ENCODE measurements around the gene ALG12. TPM values are rescaled to one million over a fixed set of nuclear protein-coding genes. Genes with fewer than 3 reads are reported as not detected.

Gene ALG12
- total RNA-seq, 1 experiment from 2014 or later, result 16.6 TPM

DNA sequence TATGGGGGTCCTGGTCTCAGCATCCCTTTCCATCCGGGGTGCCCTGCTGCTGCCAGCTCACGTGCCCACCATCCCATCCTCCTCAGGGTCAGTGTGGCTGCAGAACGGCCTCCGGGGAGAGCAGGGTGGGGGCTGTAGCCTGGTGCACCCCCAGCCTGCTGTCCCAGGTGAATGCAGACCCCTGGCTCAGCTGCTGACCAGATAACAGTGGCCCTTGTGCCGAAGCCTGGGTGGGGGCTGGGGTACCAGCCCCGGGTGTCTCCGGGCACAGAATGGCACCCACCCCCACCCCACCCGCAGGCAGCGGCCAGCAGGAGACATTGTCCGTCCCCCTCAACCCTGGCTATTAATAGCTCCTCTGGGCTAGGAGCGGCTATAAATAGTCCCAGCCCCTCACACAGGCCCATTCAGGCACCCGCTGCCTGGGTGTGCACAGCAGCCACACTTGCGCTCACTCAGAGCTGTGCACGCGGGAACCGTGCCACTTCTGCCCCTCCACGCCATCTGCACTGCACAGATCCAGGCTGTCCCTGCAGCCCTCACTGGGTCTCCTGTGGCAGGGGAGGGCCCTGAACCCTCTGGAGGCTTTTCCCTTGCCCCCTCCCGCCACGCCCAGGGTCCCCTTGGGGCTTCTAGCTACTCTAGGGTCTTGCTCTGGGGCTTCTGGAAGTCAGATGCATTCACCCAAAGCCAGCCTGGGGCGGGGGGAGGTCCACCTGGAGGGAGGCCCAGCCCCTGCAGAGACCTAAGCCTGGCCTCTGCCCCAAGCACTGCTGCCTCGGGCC lies 18.9 kb upstream of the ALG12 start:
- ChIA-PET POLR2A (no interaction called here), CTCF (interaction anchor here (2.8 kb wide), 1 partner anchor 93 kb away, joined by 18 read pairs; no protein-coding TSS in a partner anchor), RAD21 (ENCODE audit: low non-redundant PET in 1 of 2, low total read pairs in 2 of 2, uncharacterized antibody in 2 of 2, unreplicated experiment in 2 of 2) (no interaction called here)
- H3K27me3 ChIP-seq (ENCODE audit: insufficient read depth, low read length), result no peaks in the 10 kb centered on the region
- no TSS peak for BruUV-seq (replicated peaks)
- H3K27ac ChIP-seq (ENCODE audit: low read depth, low read length), result peak overlapping the region; percentile 75
- TF ChIP-seq, protein P1, sequence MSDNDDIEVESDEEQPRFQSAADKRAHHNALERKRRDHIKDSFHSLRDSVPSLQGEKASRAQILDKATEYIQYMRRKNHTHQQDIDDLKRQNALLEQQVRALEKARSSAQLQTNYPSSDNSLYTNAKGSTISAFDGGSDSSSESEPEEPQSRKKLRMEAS (IDR thresholded peaks at IDR 0.05), result no peak
- no peak for TF ChIP-seq RAD21 (IDR thresholded peaks at IDR 0.05; ENCODE audit: low read depth)
- TF ChIP-seq SRF (IDR thresholded peaks at IDR 0.05; ENCODE audit: low read depth), result no peak
- no peak for TF ChIP-seq JUND (IDR thresholded peaks at IDR 0.05)
- TF ChIP-seq SP1 (IDR thresholded peaks at IDR 0.05; ENCODE audit: low read depth), result no peak
- TF ChIP-seq, protein P2, sequence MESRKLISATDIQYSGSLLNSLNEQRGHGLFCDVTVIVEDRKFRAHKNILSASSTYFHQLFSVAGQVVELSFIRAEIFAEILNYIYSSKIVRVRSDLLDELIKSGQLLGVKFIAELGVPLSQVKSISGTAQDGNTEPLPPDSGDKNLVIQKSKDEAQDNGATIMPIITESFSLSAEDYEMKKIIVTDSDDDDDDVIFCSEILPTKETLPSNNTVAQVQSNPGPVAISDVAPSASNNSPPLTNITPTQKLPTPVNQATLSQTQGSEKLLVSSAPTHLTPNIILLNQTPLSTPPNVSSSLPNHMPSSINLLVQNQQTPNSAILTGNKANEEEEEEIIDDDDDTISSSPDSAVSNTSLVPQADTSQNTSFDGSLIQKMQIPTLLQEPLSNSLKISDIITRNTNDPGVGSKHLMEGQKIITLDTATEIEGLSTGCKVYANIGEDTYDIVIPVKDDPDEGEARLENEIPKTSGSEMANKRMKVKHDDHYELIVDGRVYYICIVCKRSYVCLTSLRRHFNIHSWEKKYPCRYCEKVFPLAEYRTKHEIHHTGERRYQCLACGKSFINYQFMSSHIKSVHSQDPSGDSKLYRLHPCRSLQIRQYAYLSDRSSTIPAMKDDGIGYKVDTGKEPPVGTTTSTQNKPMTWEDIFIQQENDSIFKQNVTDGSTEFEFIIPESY (IDR thresholded peaks at IDR 0.05; ENCODE audit: extremely low read depth, insufficient replicate concordance, low read length), result no peak
- TF ChIP-seq EGR1 (IDR thresholded peaks at IDR 0.05; ENCODE audit: low read depth), result no peak
- TF ChIP-seq ATF3 (IDR thresholded peaks at IDR 0.05), result no peak
- TF ChIP-seq POLR2A (IDR thresholded peaks at IDR 0.05; ENCODE audit: borderline replicate concordance, extremely low read depth, insufficient read depth, insufficient read length), result no peak
- intact Hi-C loops (cut with micrococcal nuclease), result loop anchor here (10.0 kb wide), 1 partner anchor 268 kb away; the partner anchor contains the start of gene SELENOO
- H3K4me2 ChIP-seq (ENCODE audit: low read length), result peak overlapping the region; percentile 83
- H3K4me3 ChIP-seq (replicated peaks in 1 of 2; ENCODE audit: low read depth in 1 of 2, low read length in 2 of 2), result no peak overlapping the region
- ATAC-seq (no peak), DNase-seq (ENCODE audit: low read depth, low spot score) (no peak)
- no peaks in the 10 kb centered on the region for H3K79me2 ChIP-seq (ENCODE audit: insufficient read depth, low read length)
- H3K9me3 ChIP-seq (ENCODE audit: control insufficient read depth in 1 of 2, insufficient read depth in 1 of 2, low read depth in 1 of 2, low read length in 2 of 2), result no peaks in the 10 kb centered on the region
- H3K9ac ChIP-seq (ENCODE audit: low read length), result no peak overlapping the region
- no peaks in the 10 kb centered on the region for H3K36me3 ChIP-seq (ENCODE audit: control insufficient read depth in 1 of 2, insufficient read depth in 2 of 2, low read length in 2 of 2)
- H2AFZ ChIP-seq (ENCODE audit: low read depth, low read length, poor library complexity, severe bottlenecking), result no peak overlapping the region
- no peaks in the 10 kb centered on the region for H3K9me2 ChIP-seq (ENCODE audit: insufficient read depth)
- H3K4me1 ChIP-seq (ENCODE audit: control insufficient read depth in 1 of 2, insufficient read depth in 2 of 2, low read length in 2 of 2), result peaks cover 26 to 36% of the 10 kb centered on the region in 2 experiments
- no peaks in the 10 kb centered on the region for H4K20me1 ChIP-seq (ENCODE audit: insufficient read depth)
